Embryonic facial prominence (tissue), 1 donor: ENCODE results near the gene PHLDB2.

Experiments used
- DNase-seq: peaks from one replicate; pipeline ENCODE4 v3.0.0-alpha.2; 2016; ENCODE audit errors: extremely low spot score

The PHLDB2 gene

GRCh38 chr3:111924283-111924682 lies 65.2 kb downstream of the PHLDB2 start:
- DNase-seq: no peak

GRCh38 chr3:111926266-111926676 lies 67.2 kb downstream of the PHLDB2 start:
- DNase-seq: no peak

GRCh38 chr3:111928613-111929012 lies 69.5 kb downstream of the PHLDB2 start:
- DNase-seq: no peak

- no peak for DNase-seq
Measured at GRCh38 chr3:111929484-111929883, 70.4 kb downstream of the PHLDB2 start.

- DNase-seq: no peak
Measured at GRCh38 chr3:111932946-111933345, 73.9 kb downstream of the PHLDB2 start.

- DNase-seq: no peak
Measured at GRCh38 chr3:111936191-111936841, 77.3 kb downstream of the PHLDB2 start.

GRCh38 chr3:111936967-111937366 lies 77.9 kb downstream of the PHLDB2 start:
- no peak for DNase-seq

GRCh38 chr3:111937871-111938270 lies 78.8 kb downstream of the PHLDB2 start:
- DNase-seq: no peak

- DNase-seq: no peak
Measured at GRCh38 chr3:111939873-111940272, 80.8 kb downstream of the PHLDB2 start.

- DNase-seq: no peak
Measured at GRCh38 chr3:111943533-111943932, 84.5 kb downstream of the PHLDB2 start.

- DNase-seq: no peak
Measured at GRCh38 chr3:111944372-111944771, 85.3 kb downstream of the PHLDB2 start.

GRCh38 chr3:111947231-111947630 lies 88.2 kb downstream of the PHLDB2 start:
- DNase-seq: no peak

- no peak for DNase-seq
Measured at GRCh38 chr3:111948786-111949185, 89.7 kb downstream of the PHLDB2 start.

GRCh38 chr3:111949712-111950111 lies 90.6 kb downstream of the PHLDB2 start:
- no peak for DNase-seq

- no peak for DNase-seq
Measured at GRCh38 chr3:111951032-111951431, 92.0 kb downstream of the PHLDB2 start.

GRCh38 chr3:111952086-111952485 lies 93.0 kb downstream of the PHLDB2 start:
- no peak for DNase-seq

- DNase-seq: no peak
Measured at GRCh38 chr3:111952866-111953450, 93.9 kb downstream of the PHLDB2 start.

GRCh38 chr3:111954228-111954990 lies 95.3 kb downstream of the PHLDB2 start:
- DNase-seq: no peak

- DNase-seq: no peak
Measured at GRCh38 chr3:111955876-111956275, 96.8 kb downstream of the PHLDB2 start.

- no peak for DNase-seq
Measured at GRCh38 chr3:111956449-111956848, 97.4 kb downstream of the PHLDB2 start.

- DNase-seq: no peak
Measured at GRCh38 chr3:111956995-111957734, 98.1 kb downstream of the PHLDB2 start.

- DNase-seq: peak; percentile 38
Measured at GRCh38 chr3:111961461-111962164, 102.5 kb downstream of the PHLDB2 start.
